Neural progenitor cell (in vitro differentiated cells): ENCODE data around the gene FGFR4. TPM values are rescaled to one million over a fixed set of nuclear protein-coding genes. Genes with fewer than 3 reads are reported as not detected.

Experiments used
- DNase-seq: peaks from one replicate; pipeline ENCODE4 v3.0.0-alpha.2; 2016; ENCODE audit warnings: low spot score
- H2AFZ ChIP-seq: fragments of 200-600 bp; sonication (generic); replicated peaks from 2 replicates; pipeline ENCODE4 v1.6.1; 2016; ENCODE audit warnings: antibody characterized with exemption
- H3F3A ChIP-seq: fragments of 200-600 bp; sonication (generic); 2 replicates; pipeline ENCODE4 v1.6.1; 2016; ENCODE audit warnings: antibody characterized with exemption, low read depth
- H3K27ac ChIP-seq: fragments of 200-600 bp; sonication (generic); 2 replicates; pipeline ENCODE4 v1.5.1; 2016; ENCODE audit warnings: mild to moderate bottlenecking
- H3K27me3 ChIP-seq: fragments of 200-600 bp; sonication (generic); 2 replicates; pipeline ENCODE4 v1.6.1; 2016; ENCODE audit warnings: mild to moderate bottlenecking, moderate library complexity
- H3K36me3 ChIP-seq: fragments of 200-600 bp; sonication (generic); 2 replicates; pipeline ENCODE4 v1.5.1; 2016
- H3K4me1 ChIP-seq: fragments of 200-600 bp; sonication (generic); 2 replicates; pipeline ENCODE4 v1.6.1; 2016; ENCODE audit warnings: mixed run types
- H3K4me2 ChIP-seq: fragments of 200-600 bp; sonication (generic); 2 replicates; pipeline ENCODE4 v1.6.1; 2016
- H3K4me3 ChIP-seq: fragments of 200-600 bp; sonication (generic); 2 replicates; pipeline ENCODE4 v1.5.1; 2016
- H3K79me2 ChIP-seq: fragments of 200-600 bp; sonication (generic); 2 replicates; pipeline ENCODE4 v1.6.1; 2016; ENCODE audit warnings: low read depth
- H3K9ac ChIP-seq: fragments of 200-600 bp; sonication (generic); 2 replicates; pipeline ENCODE4 v1.6.1; 2016
- H3K9me3 ChIP-seq: fragments of 200-600 bp; sonication (generic); 2 replicates; pipeline ENCODE4 v1.5.1; 2016; ENCODE audit warnings: low read depth
- H4K20me1 ChIP-seq: fragments of 200-600 bp; sonication (generic); 2 replicates; pipeline ENCODE4 v1.6.1; 2016; ENCODE audit warnings: low read depth
- H3K27ac Mint-ChIP-seq: 3 replicates; pipeline ENCODE4 v1.8.0; 2021; ENCODE audit warnings: mixed read lengths
- H3K27me3 Mint-ChIP-seq: 2 replicates; pipeline ENCODE4 v1.8.0; 2022; ENCODE audit warnings: low read depth, mild to moderate bottlenecking, inconsistent platforms, moderate library complexity, mixed read lengths; ENCODE audit not compliant: insufficient read depth
- H3K36me3 Mint-ChIP-seq: 3 replicates; pipeline ENCODE4 v1.8.0; 2021; ENCODE audit warnings: mixed read lengths
- H3K4me1 Mint-ChIP-seq: 3 replicates; pipeline ENCODE4 v1.8.0; 2021; ENCODE audit warnings: mixed read lengths
- H3K4me3 Mint-ChIP-seq: 3 replicates; pipeline ENCODE4 v1.8.0; 2021; ENCODE audit warnings: mild to moderate bottlenecking, moderate library complexity, mixed read lengths
- H3K9me3 Mint-ChIP-seq: 3 replicates; pipeline ENCODE4 v1.8.0; 2020; ENCODE audit warnings: mixed read lengths
- EZH2 ChIP-seq: fragments of 200-600 bp; sonication (generic); IDR thresholded peaks from 2 replicates; pipeline ENCODE4 v1.6.1; 2017; ENCODE audit warnings: antibody characterized with exemption, mild to moderate bottlenecking, moderate library complexity
- EZH2phosphoT487 ChIP-seq: fragments of 200-600 bp; sonication (generic); IDR thresholded peaks from 2 replicates; pipeline ENCODE4 v1.6.1; 2017; ENCODE audit warnings: antibody characterized with exemption
- total RNA-seq: library from RNA; depleted of rRNA; stranded (reverse); fragments of >200 nt; gene quantifications from 2 replicates; pipeline ENCODE4 v1.2.3, GENCODE V29; 2015; ENCODE audit warnings: low replicate concordance
- TF ChIP-seq, protein P1 (sequence below): fragments of 200-600 bp; sonication (generic); IDR thresholded peaks from 2 replicates; pipeline ENCODE4 v1.5.1; 2017; ENCODE audit warnings: antibody characterized with exemption, mild to moderate bottlenecking

FGFR4 gene
- total RNA-seq, 1 donor from 2014 or later = 8.2 TPM

- peak; percentile 2 for TF ChIP-seq EZH2phosphoT487
- TF ChIP-seq, protein P1, sequence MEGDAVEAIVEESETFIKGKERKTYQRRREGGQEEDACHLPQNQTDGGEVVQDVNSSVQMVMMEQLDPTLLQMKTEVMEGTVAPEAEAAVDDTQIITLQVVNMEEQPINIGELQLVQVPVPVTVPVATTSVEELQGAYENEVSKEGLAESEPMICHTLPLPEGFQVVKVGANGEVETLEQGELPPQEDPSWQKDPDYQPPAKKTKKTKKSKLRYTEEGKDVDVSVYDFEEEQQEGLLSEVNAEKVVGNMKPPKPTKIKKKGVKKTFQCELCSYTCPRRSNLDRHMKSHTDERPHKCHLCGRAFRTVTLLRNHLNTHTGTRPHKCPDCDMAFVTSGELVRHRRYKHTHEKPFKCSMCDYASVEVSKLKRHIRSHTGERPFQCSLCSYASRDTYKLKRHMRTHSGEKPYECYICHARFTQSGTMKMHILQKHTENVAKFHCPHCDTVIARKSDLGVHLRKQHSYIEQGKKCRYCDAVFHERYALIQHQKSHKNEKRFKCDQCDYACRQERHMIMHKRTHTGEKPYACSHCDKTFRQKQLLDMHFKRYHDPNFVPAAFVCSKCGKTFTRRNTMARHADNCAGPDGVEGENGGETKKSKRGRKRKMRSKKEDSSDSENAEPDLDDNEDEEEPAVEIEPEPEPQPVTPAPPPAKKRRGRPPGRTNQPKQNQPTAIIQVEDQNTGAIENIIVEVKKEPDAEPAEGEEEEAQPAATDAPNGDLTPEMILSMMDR = no peak
- Histone ChIP-seq H3K27me3 (no peaks in the 10 kb centered on the region), H4K20me1 (peaks cover 19% of the 10 kb centered on the region), H2AFZ (peak overlapping the region; percentile 66), H3K27ac (no peak overlapping the region), H3K4me3 (peak overlapping the region; percentile 65), H3K36me3 (peaks cover 12% of the 10 kb centered on the region), H3K9me3 (no peaks in the 10 kb centered on the region), H3K79me2 (peaks cover 34% of the 10 kb centered on the region), H3F3A (peaks cover 42% of the 10 kb centered on the region), H3K4me1 (peaks cover 34% of the 10 kb centered on the region), H3K4me2 (peak overlapping the region; percentile 95), H3K9ac (no peak overlapping the region)
- H3K4me3 Mint-ChIP-seq = peak overlapping the region; percentile 75
- peaks cover 27% of the 10 kb centered on the region for H3K4me1 Mint-ChIP-seq
- peak; percentile 35 for DNase-seq
- H3K36me3 Mint-ChIP-seq = peaks cover 7% of the 10 kb centered on the region
- H3K27me3 Mint-ChIP-seq = peaks cover 3% of the 10 kb centered on the region
- H3K27ac Mint-ChIP-seq = no peak overlapping the region
- no peaks in the 10 kb centered on the region for H3K9me3 Mint-ChIP-seq
Observed at GRCh38 chr5:177131352-177132135, 44.8 kb downstream of the FGFR4 start.

- no peaks in the 10 kb centered on the region for H3K27me3 ChIP-seq
- peaks cover 14% of the 10 kb centered on the region for H3K36me3 Mint-ChIP-seq
- peaks cover 43% of the 10 kb centered on the region for H3K4me1 ChIP-seq
- H3K79me2 ChIP-seq = peaks cover 43% of the 10 kb centered on the region
- H3K4me3 ChIP-seq = peak overlapping the region; percentile 65
- H4K20me1 ChIP-seq = peaks cover 28% of the 10 kb centered on the region
- peaks cover 5% of the 10 kb centered on the region for H3K27me3 Mint-ChIP-seq
- no peak overlapping the region for H3K27ac Mint-ChIP-seq
- DNase-seq = peak; percentile 84
- no peaks in the 10 kb centered on the region for H3K9me3 ChIP-seq
- H3K4me2 ChIP-seq = peak overlapping the region; percentile 95
- H3K9me3 Mint-ChIP-seq = no peaks in the 10 kb centered on the region
- H3K9ac ChIP-seq = peak overlapping the region; percentile 45
- peaks cover 20% of the 10 kb centered on the region for H3K36me3 ChIP-seq
- peak overlapping the region; percentile 66 for H2AFZ ChIP-seq
- peak overlapping the region; percentile 88 for H3K27ac ChIP-seq
- peaks cover 35% of the 10 kb centered on the region for H3K4me1 Mint-ChIP-seq
- no peak for TF ChIP-seq EZH2phosphoT487
- TF ChIP-seq, protein P1 = peak; percentile 9
- peak overlapping the region; percentile 75 for H3K4me3 Mint-ChIP-seq
- H3F3A ChIP-seq = peaks cover 42% of the 10 kb centered on the region
Observed at GRCh38 chr5:177132136-177133095, 45.7 kb downstream of the FGFR4 start.

GRCh38 chr5:177133096-177133852, 46.6 kb downstream of the FGFR4 start, which contains the start of gene NSD1:
Gene NSD1 (plus strand): TSS chr5:177133773. CDS start chr5:177135104, 1,331 bp downstream.
- peak within 1 kb of the TSS; percentile 93 for H3K27ac Mint-ChIP-seq
- Histone ChIP-seq H3K27me3 (no peaks in the 10 kb centered on the region), H3K9ac (peak within 1 kb of the TSS; percentile 94), H3K4me1 (peaks cover 44% of the 10 kb centered on the region), H3F3A (peaks cover 42% of the 10 kb centered on the region), H3K4me2 (peak within 1 kb of the TSS; percentile 95), H3K79me2 (peaks cover 51% of the 10 kb centered on the region), H2AFZ (peak within 1 kb of the TSS; percentile 38), H3K36me3 (peaks cover 26% of the 10 kb centered on the region), H3K27ac (peak within 1 kb of the TSS; percentile 94), H4K20me1 (peaks cover 37% of the 10 kb centered on the region), H3K9me3 (no peaks in the 10 kb centered on the region), H3K4me3 (peak within 1 kb of the TSS; percentile 78)
- peaks cover 5% of the 10 kb centered on the region for H3K27me3 Mint-ChIP-seq
- H3K9me3 Mint-ChIP-seq = no peaks in the 10 kb centered on the region
- peak; percentile 98 for DNase-seq
- peaks cover 16% of the 10 kb centered on the region for H3K36me3 Mint-ChIP-seq
- TF ChIP-seq EZH2 (no peak), EZH2phosphoT487 (no peak)
- TF ChIP-seq, protein P1 = no peak
- H3K4me3 Mint-ChIP-seq = peak within 1 kb of the TSS; percentile 90
- peaks cover 36% of the 10 kb centered on the region for H3K4me1 Mint-ChIP-seq
